Pancreas (tissue), 10 donors: ENCODE data around the gene POLR3GL. TPM values are rescaled to one million over a fixed set of nuclear protein-coding genes. Genes with fewer than 3 reads are reported as not detected.

Source experiments
- ATAC-seq, 4 donors: fragments of 200-7000 bp; cut with Tn5 transposase; one replicate each; pipeline versions ENCODE4 v1.8.0 to v1.9.1; 2020; ENCODE audit warnings: mild to moderate bottlenecking in 4 of 4, moderate library complexity in 4 of 4
- DNase-seq, 6 donors: peaks; one replicate each; pipeline ENCODE4 v3.0.0-alpha.2; 2020
- FAIRE-seq: peaks from 2 replicates; lab custom pipeline; 2012; peaks lifted over from hg19 to GRCh38; lab: Jason Lieb, UNC
- H3K27ac ChIP-seq, 4 donors: fragments of 200-600 bp; sonication (generic); 1 replicate in 3 of 4; 2 replicates in 1 of 4; pipeline versions ENCODE4 v1.5.0 to v1.8.0; 2020
- H3K27me3 ChIP-seq, 4 donors: fragments of 200-600 bp; one replicate each; pipeline ENCODE4 v1.8.0; 2021
- H3K36me3 ChIP-seq, 3 donors: fragments of 200-600 bp; sonication (generic) in 1 of 3; one replicate each; pipeline versions ENCODE4 v1.5.0 to v1.8.0; 2020 to 2021
- H3K4me1 ChIP-seq, 3 donors: fragments of 200-600 bp; one replicate each; pipeline ENCODE4 v1.8.0; 2021
- H3K4me3 ChIP-seq, 4 donors: fragments of 200-600 bp; sonication (generic) in 2 of 4; one replicate each; pipeline versions ENCODE4 v1.5.0 to v1.8.0; 2020 to 2021
- H3K9me3 ChIP-seq, 4 donors: fragments of 200-600 bp; one replicate each; pipeline ENCODE4 v1.8.0; 2021
- WGBS, 2 donors: extraction: QIAGEN DNeasy Blood & Tissue Kit; methylation state at CpG; one replicate each; pipeline ENCODE4 v1.1.7; 2013; 5-methylcytosine and 5-hydroxymethylcytosine counted together
- intact Hi-C, 3 donors: fragments of 100-400 bp; cut with DNase I; formaldehyde crosslinking; loops; one replicate each; pipeline versions ENCODE4 v1.11.1 to v1.14.2; 2022
- polyA plus RNA-seq, 2 donors: library from polyadenylated mRNA; stranded (reverse); fragments of 200-250 nt; gene quantifications; one replicate each; pipeline ENCODE4 v1.2.3, GENCODE V29; 2013
- total RNA-seq, 6 donors: library from RNA; stranded (reverse); fragmentation: NEBNext Ultra II Directional in 4 of 6; extraction: Animal tissue kit (Norgen Biotek cat#: 25700) in 4 of 6; gene quantifications; one replicate each; pipeline versions ENCODE4 v1.2.1 to v1.2.4, GENCODE V29; 2021 to 2023
- TF ChIP-seq, protein P1 (sequence below), 4 donors: fragments of 200-600 bp; sonication (generic) in 3 of 4; IDR thresholded peaks; one replicate each; pipeline versions ENCODE4 v1.5.0 to v1.8.0; 2021; ENCODE audit warnings: antibody characterized with exemption in 4 of 4
- donor health status: healthy with polysubstance abuse.
- donor health status: DM: no; HTN: no; CAD: no; lungs with moderate emphysema.
- donor health status: DM: no; HTN: no; CAD: no.
- donor health status: control.
- donor health status: control.
- donor health status: Bipolar disorder and iron deficiency.
- donor health status: DM: yes; HTN: yes; CAD: no.
- donor health status: DM: no; HTN: no; CAD: no.
- donor health status: DM: no; HTN: no; CAD: no.
- donor health status: DM: yes; HTN: yes; CAD: no.

The POLR3GL gene
- total and polyA plus RNA-seq, 8 donors, result 3.9 to 27.6 (median 6.3) TPM

DNA sequence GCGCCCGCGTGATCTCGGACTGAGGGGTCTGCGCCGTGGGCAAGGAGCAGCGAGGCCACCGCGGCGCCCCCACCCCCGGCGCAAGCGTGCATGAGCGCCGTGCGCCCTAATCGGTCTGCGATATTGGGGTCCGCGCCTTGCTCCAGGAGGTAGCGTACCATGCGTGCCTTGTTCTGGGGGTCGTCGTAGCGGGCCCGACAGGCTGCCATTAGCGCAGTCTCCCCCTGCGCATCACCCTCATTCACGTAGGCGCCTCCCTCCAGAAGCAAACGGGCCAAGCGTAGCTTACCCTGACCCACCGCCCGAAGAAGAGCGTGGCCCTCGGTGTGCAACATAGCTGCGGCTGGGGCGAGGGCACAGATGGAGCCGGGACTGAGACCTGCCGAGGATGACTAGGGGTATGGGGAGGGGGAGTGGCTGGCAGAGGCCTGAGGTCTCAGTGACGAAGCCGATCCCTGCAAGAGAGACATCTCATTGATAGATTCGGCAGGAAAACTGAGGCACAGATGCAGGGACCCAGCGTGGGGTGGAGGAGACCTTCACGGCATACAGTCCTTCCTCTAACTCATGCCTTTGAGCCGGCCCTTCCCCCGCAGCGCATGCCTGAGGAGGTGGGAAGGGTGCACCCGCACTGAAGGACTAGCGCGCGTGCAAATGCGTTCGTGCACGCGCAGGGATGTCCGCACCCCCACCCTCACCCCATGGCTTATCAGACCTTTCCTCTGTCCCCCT lies 2.9 kb upstream of the POLR3GL start:
- TF ChIP-seq, protein P1, sequence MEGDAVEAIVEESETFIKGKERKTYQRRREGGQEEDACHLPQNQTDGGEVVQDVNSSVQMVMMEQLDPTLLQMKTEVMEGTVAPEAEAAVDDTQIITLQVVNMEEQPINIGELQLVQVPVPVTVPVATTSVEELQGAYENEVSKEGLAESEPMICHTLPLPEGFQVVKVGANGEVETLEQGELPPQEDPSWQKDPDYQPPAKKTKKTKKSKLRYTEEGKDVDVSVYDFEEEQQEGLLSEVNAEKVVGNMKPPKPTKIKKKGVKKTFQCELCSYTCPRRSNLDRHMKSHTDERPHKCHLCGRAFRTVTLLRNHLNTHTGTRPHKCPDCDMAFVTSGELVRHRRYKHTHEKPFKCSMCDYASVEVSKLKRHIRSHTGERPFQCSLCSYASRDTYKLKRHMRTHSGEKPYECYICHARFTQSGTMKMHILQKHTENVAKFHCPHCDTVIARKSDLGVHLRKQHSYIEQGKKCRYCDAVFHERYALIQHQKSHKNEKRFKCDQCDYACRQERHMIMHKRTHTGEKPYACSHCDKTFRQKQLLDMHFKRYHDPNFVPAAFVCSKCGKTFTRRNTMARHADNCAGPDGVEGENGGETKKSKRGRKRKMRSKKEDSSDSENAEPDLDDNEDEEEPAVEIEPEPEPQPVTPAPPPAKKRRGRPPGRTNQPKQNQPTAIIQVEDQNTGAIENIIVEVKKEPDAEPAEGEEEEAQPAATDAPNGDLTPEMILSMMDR (IDR thresholded peaks at IDR 0.05), result no peak
- peak in 4 of 6 donors; percentile 33 to 78 (median 56) for DNase-seq
- H3K27me3 ChIP-seq, result no peaks in the 10 kb centered on the region
- no peak overlapping the region for H3K27ac ChIP-seq
- peak overlapping the region; percentile 11 to 66 (median 37) for H3K4me3 ChIP-seq
- no peaks in the 10 kb centered on the region for H3K9me3 ChIP-seq
- no peaks in the 10 kb centered on the region for H3K36me3 ChIP-seq
- intact Hi-C loops, result no loop called here
- no peak for ATAC-seq
- no peak for FAIRE-seq
- WGBS, 2 donors, result 4% methylated on average over 57 of the region's 57 CpGs
- H3K4me1 ChIP-seq, result peaks cover 7 to 30% (median 19%) of the 10 kb centered on the region in 3 donors

DNA sequence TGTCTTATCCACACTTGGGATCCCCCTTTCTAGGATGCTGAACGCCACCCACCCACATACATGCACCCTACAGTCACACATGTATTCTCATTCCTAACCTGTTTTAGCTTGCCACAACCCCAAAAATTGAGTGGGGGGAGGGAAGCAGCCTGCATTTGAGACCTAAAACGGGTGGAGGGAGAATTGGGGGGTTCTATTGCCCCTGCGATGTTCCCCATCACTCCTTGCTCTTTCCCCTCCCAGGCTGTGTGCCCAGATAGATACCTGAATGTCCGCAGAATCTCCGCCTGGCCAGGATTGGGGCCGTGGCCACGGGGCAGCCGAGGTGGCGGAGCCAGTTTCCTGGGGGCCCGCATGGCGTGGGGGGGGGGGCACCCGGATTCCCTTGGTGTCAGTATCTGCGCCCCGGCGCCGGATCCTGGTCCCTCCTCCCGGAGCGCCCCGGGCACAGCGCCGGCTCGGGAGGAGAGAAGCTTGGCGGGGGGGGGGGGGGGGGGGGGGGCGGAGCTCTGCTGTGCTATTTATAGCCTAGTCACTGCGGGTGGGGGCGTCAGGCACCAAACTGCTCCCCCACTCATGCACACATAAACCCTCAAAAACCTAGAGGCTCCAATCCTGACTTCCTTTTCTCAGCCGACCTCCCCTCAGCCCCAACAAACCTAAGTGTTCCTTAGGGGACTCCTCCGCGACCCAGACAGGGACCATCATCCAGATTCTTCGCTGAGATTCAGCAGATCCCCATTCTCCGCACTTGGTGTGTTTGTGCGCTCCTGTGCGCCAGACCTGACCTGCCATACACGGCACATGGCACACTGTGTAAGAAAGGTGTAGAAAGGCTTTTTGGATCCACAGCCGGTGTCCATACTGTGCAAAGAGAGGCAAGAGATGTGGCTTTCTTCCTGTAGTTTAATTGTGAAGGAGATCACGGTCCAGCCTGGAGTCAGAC lies 2.1 kb upstream of the POLR3GL start:
- Histone ChIP-seq H3K4me1 (peaks cover 7 to 26% (median 14%) of the 10 kb centered on the region in 3 donors), H3K27ac (no peak overlapping the region), H3K9me3 (no peaks in the 10 kb centered on the region), H3K27me3 (no peaks in the 10 kb centered on the region), H3K36me3 (no peaks in the 10 kb centered on the region), H3K4me3 (peak overlapping the region in 2 of 4 donors; percentile 52 to 66)
- TF ChIP-seq, protein P1 (IDR thresholded peaks at IDR 0.05), result no peak
- intact Hi-C loops, result no loop called here
- ATAC-seq, result no peak
- peak in 4 of 6 donors; percentile 40 to 68 (median 52) for DNase-seq
- 9 to 20% methylated on average over 18 to 29 of the region's 36 CpGs for WGBS, 2 donors
- FAIRE-seq, result no peak

DNA sequence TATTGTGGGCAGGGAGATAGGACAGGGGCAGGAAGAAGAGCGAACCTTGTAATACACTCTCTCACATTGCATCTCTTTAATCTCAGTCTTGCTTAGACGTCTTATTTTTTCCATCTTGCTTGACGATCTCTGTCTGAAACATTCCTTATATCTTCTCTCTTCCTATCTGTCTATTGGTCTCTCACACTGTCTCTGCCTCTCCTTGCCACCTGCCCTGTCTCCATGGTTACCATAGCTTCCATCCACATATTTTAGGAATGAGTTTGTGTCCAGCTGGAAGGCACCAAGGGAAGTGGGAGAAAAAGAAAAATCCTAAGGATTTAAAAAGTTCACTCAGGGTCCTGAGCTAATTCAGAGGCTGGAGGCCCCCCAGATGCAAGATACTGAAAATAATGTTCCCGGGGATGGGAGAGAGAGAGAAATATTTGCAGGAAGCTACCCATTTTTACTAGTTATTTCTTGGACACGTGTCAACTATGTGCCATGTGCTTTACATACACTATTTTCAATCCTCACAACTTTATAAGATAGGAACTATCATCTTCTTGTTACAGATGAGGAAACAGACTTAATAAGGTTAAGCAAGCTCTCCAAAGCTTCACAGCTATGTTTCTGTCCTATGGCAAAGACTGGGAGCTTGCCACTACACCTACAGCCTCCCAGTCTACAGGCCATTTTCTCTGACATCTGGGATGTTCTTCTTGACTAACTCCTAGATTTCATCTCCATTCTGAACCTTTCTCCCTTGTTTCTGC lies 1.0 kb upstream of the POLR3GL start:
- H3K27me3 ChIP-seq, result no peaks in the 10 kb centered on the region
- FAIRE-seq (no peak), ATAC-seq (no peak), DNase-seq (no peak)
- intact Hi-C loops, result no loop called here
- peak overlapping the region in 2 of 4 donors; percentile 42 to 46 for H3K4me3 ChIP-seq
- peaks cover 7 to 26% (median 11%) of the 10 kb centered on the region in 3 donors for H3K4me1 ChIP-seq
- peak overlapping the region; percentile 46 to 84 (median 74) for H3K27ac ChIP-seq
- H3K9me3 ChIP-seq, result no peaks in the 10 kb centered on the region
- WGBS, 2 donors, result 53 to 69% methylated on average over 5 of the region's 5 CpGs
- TF ChIP-seq, protein P1 (IDR thresholded peaks at IDR 0.05), result no peak
- H3K36me3 ChIP-seq, result no peaks in the 10 kb centered on the region

DNA sequence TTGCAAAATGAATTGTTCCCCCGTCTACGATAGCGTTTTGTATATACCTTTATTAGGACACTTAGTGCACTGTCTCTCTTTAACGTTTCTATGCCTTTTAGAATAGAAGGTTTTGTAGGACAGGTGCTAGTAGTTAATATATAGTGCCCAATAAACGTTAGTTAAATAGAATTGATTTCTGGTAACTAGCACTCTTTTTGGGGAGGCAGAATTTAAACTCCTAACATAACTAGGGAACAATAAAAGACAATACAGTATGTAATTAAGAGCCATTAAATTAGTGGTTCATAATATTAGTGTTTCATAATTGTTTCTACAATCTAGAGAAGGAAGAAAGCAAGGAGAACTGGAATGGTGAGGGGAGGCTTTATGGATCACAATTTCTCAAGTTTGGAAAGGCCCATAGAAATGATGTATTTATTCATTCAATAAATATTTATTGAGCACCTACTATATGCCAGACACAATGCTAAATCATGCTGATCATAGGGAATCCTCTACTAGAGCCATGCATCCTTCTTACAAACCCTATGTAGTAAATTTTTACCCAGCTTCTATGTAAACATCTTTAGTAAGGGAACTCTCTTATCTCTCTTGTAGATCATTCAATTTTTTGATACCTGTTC lies 742 bp downstream of the POLR3GL start:
- TF ChIP-seq, protein P1 (IDR thresholded peaks at IDR 0.05), result no peak
- DNase-seq, result no peak
- intact Hi-C loops, result no loop called here
- Histone ChIP-seq H3K9me3 (no peaks in the 10 kb centered on the region), H3K27ac (peak overlapping the region in 3 of 4 donors; percentile 64 to 84 (median 84)), H3K4me1 (peaks cover 7 to 26% (median 10%) of the 10 kb centered on the region in 3 donors), H3K27me3 (no peaks in the 10 kb centered on the region), H3K36me3 (no peaks in the 10 kb centered on the region), H3K4me3 (peak overlapping the region; percentile 24 to 46 (median 36))
- WGBS, 2 donors, result 0 to 1% methylated on average over 5 of the region's 5 CpGs
- no peak for FAIRE-seq
- ATAC-seq, result no peak
